HCT116 (cell line): Measurements from ENCODE around the gene ANKZF1. TPM values are rescaled to one million over a fixed set of nuclear protein-coding genes. Genes with fewer than 3 reads are reported as not detected.
A peak's percentile ranks its signal among the peaks of the same experiment; 100 is the strongest.

Experiments
- ATAC-seq: fragments of 200-7000 bp; cut with Tn5 transposase; 2 replicates; pipeline ENCODE4 v1.9.1; 2020; ENCODE audit warnings: mild to moderate bottlenecking, moderate library complexity
- BruUV-seq: library from RNA; stranded (reverse); fragments of 400-500 nt; replicated peaks from 2 replicates; lab custom pipeline; 2021; lab: Mats Ljungman, UMichigan
- CTCF ChIA-PET: fragments of 300-600 bp; sonication (Branson Sonifier 250); formaldehyde crosslinking; loops from one replicate; lab custom pipeline; 2021; ENCODE audit warnings: antibody characterized with exemption; lab: Charles Lee
- POLR2A ChIA-PET: fragments of 300-600, 350-600 bp; sonication (Branson Sonifier 250); formaldehyde crosslinking; loops from one replicate; lab custom pipeline; 2021; ENCODE audit warnings: antibody characterized with exemption; lab: Charles Lee
- RAD21 ChIA-PET, 2 experiments: fragments of 300-600 bp; sonication (Branson Sonifier 250); formaldehyde crosslinking; loops; one replicate each; lab custom pipeline; 2023; ENCODE audit warnings: low total read pairs in 2 of 2; ENCODE audit not compliant: uncharacterized antibody in 2 of 2, unreplicated experiment in 2 of 2, low non-redundant PET in 1 of 2; lab: Charles Lee
- DNase-seq: peaks from one replicate; pipeline ENCODE4 v3.0.0-alpha.2; 2010; ENCODE audit warnings: low read depth, low spot score
- H2AFZ ChIP-seq: fragments of 200-600 bp; shearing (Covaris generic), sonication (generic); 2 replicates; pipeline ENCODE4 v1.6.1; 2017; ENCODE audit warnings: low read depth, mixed run types, mixed read lengths, antibody characterized with exemption, low read length; ENCODE audit not compliant: poor library complexity, severe bottlenecking
- H3K27ac ChIP-seq: 2 replicates; pipeline ENCODE4 v1.5.1; 2012; ENCODE audit warnings: low read depth, low read length
- H3K27me3 ChIP-seq: fragments of 200-600 bp; sonication (generic); 2 replicates; pipeline ENCODE4 v1.6.1; 2016; ENCODE audit warnings: mixed run types, low read length, mixed read lengths; ENCODE audit not compliant: insufficient read depth
- H3K36me3 ChIP-seq, 2 experiments: fragments of 200-500 bp in 1 of 2; fragments of 200-600 bp in 1 of 2; sonication (Bioruptor generic) in 1 of 2; sonication (generic) in 1 of 2; 2 replicates each; pipeline versions ENCODE4 v1.5.1 to v1.6.1; 2014 to 2016; ENCODE audit warnings: low read length in 2 of 2, inconsistent platforms in 1 of 2, mixed read lengths in 1 of 2, mixed run types in 1 of 2; ENCODE audit not compliant: insufficient read depth in 2 of 2, control insufficient read depth in 1 of 2
- H3K4me1 ChIP-seq, 2 experiments: fragments of 200-600 bp in 1 of 2; sonication (generic) in 1 of 2; 2 replicates each; pipeline versions ENCODE4 v1.5.1 to v1.6.1; 2012 to 2017; ENCODE audit warnings: low read length in 2 of 2, inconsistent platforms in 1 of 2, mild to moderate bottlenecking in 1 of 2, mixed read lengths in 1 of 2, mixed run types in 1 of 2, moderate library complexity in 1 of 2; ENCODE audit not compliant: insufficient read depth in 2 of 2, control insufficient read depth in 1 of 2
- H3K4me2 ChIP-seq: fragments of 200-600 bp; sonication (generic); 2 replicates; pipeline ENCODE4 v1.6.1; 2017; ENCODE audit warnings: mixed run types, low read length, mixed read lengths
- H3K4me3 ChIP-seq, 2 experiments: fragments of 200-600 bp in 1 of 2; sonication (generic) in 1 of 2; replicated peaks in 1 of 2; 2 replicates each; pipeline ENCODE4 v1.5.1; 2011 to 2016; ENCODE audit warnings: low read length in 2 of 2, control low read depth in 1 of 2, low read depth in 1 of 2, mild to moderate bottlenecking in 1 of 2, mixed read lengths in 1 of 2, mixed run types in 1 of 2
- H3K79me2 ChIP-seq: fragments of 200-600 bp; sonication (generic); 2 replicates; pipeline ENCODE4 v1.6.1; 2017; ENCODE audit warnings: mild to moderate bottlenecking, mixed run types, low read length, moderate library complexity, mixed read lengths; ENCODE audit not compliant: insufficient read depth
- H3K9ac ChIP-seq: fragments of 200-600 bp; sonication (generic); 2 replicates; pipeline ENCODE4 v1.6.1; 2016; ENCODE audit warnings: low read length, mixed read lengths
- H3K9me2 ChIP-seq: fragments of 200-600 bp; sonication (generic), shearing (Covaris generic); 2 replicates; pipeline ENCODE4 v1.6.1; 2017; ENCODE audit warnings: mixed run types, mild to moderate bottlenecking, moderate library complexity; ENCODE audit not compliant: insufficient read depth
- H3K9me3 ChIP-seq, 2 experiments: fragments of 200-500 bp in 1 of 2; fragments of 200-600 bp in 1 of 2; sonication (Bioruptor generic) in 1 of 2; sonication (generic) in 1 of 2; 2 replicates each; pipeline ENCODE4 v1.6.1; 2014 to 2017; ENCODE audit warnings: low read length in 2 of 2, mixed read lengths in 2 of 2, inconsistent platforms in 1 of 2, low read depth in 1 of 2, mild to moderate bottlenecking in 1 of 2, mixed run types in 1 of 2, moderate library complexity in 1 of 2; ENCODE audit not compliant: control insufficient read depth in 1 of 2, insufficient read depth in 1 of 2
- H4K20me1 ChIP-seq: fragments of 200-600 bp; sonication (generic), shearing (Covaris generic); 2 replicates; pipeline ENCODE4 v1.6.1; 2017; ENCODE audit warnings: mixed run types, mild to moderate bottlenecking, moderate library complexity; ENCODE audit not compliant: insufficient read depth
- ELF1 ChIP-seq: IDR thresholded peaks from 2 replicates; pipeline ENCODE4 v1.6.1; 2012; ENCODE audit warnings: low read depth, borderline replicate concordance
- EZH2 ChIP-seq: fragments of 200-600 bp; sonication (generic); IDR thresholded peaks from 2 replicates; pipeline ENCODE4 v1.6.1; 2017; ENCODE audit warnings: antibody characterized with exemption, mixed run types
- RAD21 ChIP-seq: IDR thresholded peaks from 2 replicates; pipeline ENCODE4 v1.6.1; 2012; ENCODE audit warnings: low read depth, mild to moderate bottlenecking
- SRF ChIP-seq: IDR thresholded peaks from 2 replicates; pipeline ENCODE4 v1.6.1; 2012; ENCODE audit warnings: low read depth
- ZFX ChIP-seq: fragments of 450-650 bp; IDR thresholded peaks from 2 replicates; pipeline ENCODE4 v1.6.1; 2017
- intact Hi-C: fragments of 100-400 bp; cut with micrococcal nuclease; formaldehyde crosslinking; loops from 2 replicates; pipeline ENCODE4 v1.10.0; 2022
- total RNA-seq: library from RNA; stranded (reverse); gene quantifications from one replicate; pipeline ENCODE4 v1.2.1, GENCODE V29; 2021; ENCODE audit not compliant: unreplicated experiment
- TF ChIP-seq, protein P1 (sequence below), 3 experiments: fragments of 200-600 bp in 1 of 3; sonication (generic) in 1 of 3; IDR thresholded peaks in 2 of 3; conservative IDR thresholded peaks in 1 of 3; 2 replicates each; pipeline ENCODE4 v1.5.1; 2012 to 2017; ENCODE audit warnings: low read depth in 2 of 3, low read length in 2 of 3, antibody characterized with exemption in 1 of 3, borderline replicate concordance in 1 of 3, control low read depth in 1 of 3, mild to moderate bottlenecking in 1 of 3, mixed read lengths in 1 of 3, mixed run types in 1 of 3, moderate library complexity in 1 of 3; ENCODE audit not compliant: insufficient read depth in 1 of 3
- TF ChIP-seq, protein P2 (sequence below): IDR thresholded peaks from 2 replicates; pipeline ENCODE4 v1.6.1; 2011; ENCODE audit warnings: mild to moderate bottlenecking, low read length, moderate library complexity; ENCODE audit not compliant: insufficient replicate concordance; ENCODE audit errors: extremely low read depth

ANKZF1 gene
- total RNA-seq, 1 experiment from 2014 or later: 64.7 TPM

DNA sequence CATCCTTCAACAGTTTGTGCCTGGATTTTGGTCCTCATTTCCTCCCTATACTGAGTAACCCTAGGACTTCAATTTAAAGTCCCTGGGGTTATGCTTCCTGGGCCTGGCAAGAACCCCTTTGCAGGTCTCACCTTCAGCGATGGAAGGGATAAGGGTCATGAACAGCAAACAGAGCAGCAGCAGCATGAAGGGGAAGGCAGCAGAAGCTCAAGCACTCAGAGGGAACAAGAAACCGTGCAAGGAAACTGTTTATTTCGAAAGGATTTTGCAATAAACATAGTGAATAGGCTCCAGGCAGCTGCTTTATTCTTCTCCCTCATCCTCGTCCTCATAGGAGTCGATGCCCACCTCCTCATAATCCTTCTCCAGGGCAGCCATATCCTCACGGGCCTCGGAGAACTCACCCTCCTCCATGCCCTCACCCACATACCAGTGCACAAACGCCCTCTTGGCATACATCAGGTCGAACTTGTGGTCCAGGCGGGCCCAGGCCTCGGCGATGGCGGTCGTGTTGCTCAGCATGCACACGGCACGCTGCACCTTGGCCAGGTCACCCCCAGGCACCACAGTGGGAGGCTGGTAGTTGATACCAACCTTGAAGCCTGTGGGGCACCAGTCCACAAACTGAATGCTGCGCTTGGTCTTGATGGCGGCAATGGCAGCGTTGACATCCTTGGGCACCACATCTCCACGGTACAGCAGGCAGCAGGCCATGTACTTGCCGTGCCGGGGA is 20.6 kb downstream of the ANKZF1 start:
- no peak for ATAC-seq
- RAD21 ChIA-PET: no interaction called here

More for the DNA sequence above, 20.6 kb downstream of the ANKZF1 start:
- no peaks in the 10 kb centered on the region for H4K20me1 ChIP-seq
- H3K9me3 ChIP-seq: no peaks in the 10 kb centered on the region
- no peaks in the 10 kb centered on the region for H3K9me2 ChIP-seq
- no peak overlapping the region for H3K4me3 ChIP-seq
- H3K9ac ChIP-seq: peak overlapping the region; percentile 38; the same call in 1 of the 2 replicates
- DNase-seq: no peak
- H2AFZ ChIP-seq: no peak overlapping the region
- ChIA-PET CTCF (interaction anchor here (1.2 to 2.8 kb wide), 4 partner anchors 24 to 45 kb away, joined by 3 to 14 read pairs (median 10); partner anchors contain the start of gene DNAJB2), POLR2A (interaction anchor here (1.2 to 1.8 kb wide), 7 partner anchors 21 to 45 kb away, joined by 3 to 8 read pairs (median 4); partner anchors contain the start of genes ANKZF1, ATG9A, DNAJB2 and ZFAND2B)
- no TSS peak for BruUV-seq
- peak overlapping the region; percentile 63 for H3K27ac ChIP-seq
- intact Hi-C loops: no loop called here
- H3K36me3 ChIP-seq: peaks cover 3 to 5% of the 10 kb centered on the region in 2 experiments; a peak in 2 of 4 replicates
- TF ChIP-seq, protein P1, sequence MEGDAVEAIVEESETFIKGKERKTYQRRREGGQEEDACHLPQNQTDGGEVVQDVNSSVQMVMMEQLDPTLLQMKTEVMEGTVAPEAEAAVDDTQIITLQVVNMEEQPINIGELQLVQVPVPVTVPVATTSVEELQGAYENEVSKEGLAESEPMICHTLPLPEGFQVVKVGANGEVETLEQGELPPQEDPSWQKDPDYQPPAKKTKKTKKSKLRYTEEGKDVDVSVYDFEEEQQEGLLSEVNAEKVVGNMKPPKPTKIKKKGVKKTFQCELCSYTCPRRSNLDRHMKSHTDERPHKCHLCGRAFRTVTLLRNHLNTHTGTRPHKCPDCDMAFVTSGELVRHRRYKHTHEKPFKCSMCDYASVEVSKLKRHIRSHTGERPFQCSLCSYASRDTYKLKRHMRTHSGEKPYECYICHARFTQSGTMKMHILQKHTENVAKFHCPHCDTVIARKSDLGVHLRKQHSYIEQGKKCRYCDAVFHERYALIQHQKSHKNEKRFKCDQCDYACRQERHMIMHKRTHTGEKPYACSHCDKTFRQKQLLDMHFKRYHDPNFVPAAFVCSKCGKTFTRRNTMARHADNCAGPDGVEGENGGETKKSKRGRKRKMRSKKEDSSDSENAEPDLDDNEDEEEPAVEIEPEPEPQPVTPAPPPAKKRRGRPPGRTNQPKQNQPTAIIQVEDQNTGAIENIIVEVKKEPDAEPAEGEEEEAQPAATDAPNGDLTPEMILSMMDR (IDR thresholded peaks at IDR 0.05 in 2 of 3, conservative IDR thresholded peaks at IDR 0.05 in 1 of 3; ENCODE audit: borderline replicate concordance in 1 of 3, insufficient read depth in 1 of 3, low read depth in 2 of 3, low read length in 2 of 3): no peak
- no peak for TF ChIP-seq ZFX
- no peak for TF ChIP-seq SRF
- no peak for TF ChIP-seq EZH2
- TF ChIP-seq ELF1: no peak
- TF ChIP-seq RAD21: no peak
- TF ChIP-seq, protein P2, sequence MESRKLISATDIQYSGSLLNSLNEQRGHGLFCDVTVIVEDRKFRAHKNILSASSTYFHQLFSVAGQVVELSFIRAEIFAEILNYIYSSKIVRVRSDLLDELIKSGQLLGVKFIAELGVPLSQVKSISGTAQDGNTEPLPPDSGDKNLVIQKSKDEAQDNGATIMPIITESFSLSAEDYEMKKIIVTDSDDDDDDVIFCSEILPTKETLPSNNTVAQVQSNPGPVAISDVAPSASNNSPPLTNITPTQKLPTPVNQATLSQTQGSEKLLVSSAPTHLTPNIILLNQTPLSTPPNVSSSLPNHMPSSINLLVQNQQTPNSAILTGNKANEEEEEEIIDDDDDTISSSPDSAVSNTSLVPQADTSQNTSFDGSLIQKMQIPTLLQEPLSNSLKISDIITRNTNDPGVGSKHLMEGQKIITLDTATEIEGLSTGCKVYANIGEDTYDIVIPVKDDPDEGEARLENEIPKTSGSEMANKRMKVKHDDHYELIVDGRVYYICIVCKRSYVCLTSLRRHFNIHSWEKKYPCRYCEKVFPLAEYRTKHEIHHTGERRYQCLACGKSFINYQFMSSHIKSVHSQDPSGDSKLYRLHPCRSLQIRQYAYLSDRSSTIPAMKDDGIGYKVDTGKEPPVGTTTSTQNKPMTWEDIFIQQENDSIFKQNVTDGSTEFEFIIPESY: no peak
- peaks cover 35% of the 10 kb centered on the region; the same call in 1 of the 2 replicates for H3K79me2 ChIP-seq
- H3K27me3 ChIP-seq: peaks cover 5% of the 10 kb centered on the region; the same call in 1 of the 2 replicates
- peak overlapping the region; percentile 69 for H3K4me2 ChIP-seq
- H3K4me1 ChIP-seq: peaks cover 39 to 71% of the 10 kb centered on the region in 2 experiments
